Activated CD8-positive, alpha-beta memory T cell treated with anti-CD3 and anti-CD28 coated beads for 4 hours (primary cell): ENCODE data around the gene BRSK2.
"Not testable (repeated sequence)": the region's sequence is repeated elsewhere in the genome, so short reads cannot be mapped to it uniquely, and the experiment has no call there.

Experiments
- DNase-seq, 2 donors: peaks; one replicate each; pipeline ENCODE4 v3.0.0-alpha.2; 2020; ENCODE audit warnings: low read depth in 2 of 2

Gene BRSK2

GRCh38 chr11:1409852-1410125 lies 20.1 kb downstream of the BRSK2 start:
- not testable (repeated sequence) for DNase-seq

GRCh38 chr11:1410366-1411291 lies 20.9 kb downstream of the BRSK2 start:
- DNase-seq, result no peak

- DNase-seq, result no peak
Observed at GRCh38 chr11:1411301-1411700, 21.6 kb downstream of the BRSK2 start.

- not testable (repeated sequence) for DNase-seq
Observed at GRCh38 chr11:1411739-1412138, 22.0 kb downstream of the BRSK2 start.

DNA sequence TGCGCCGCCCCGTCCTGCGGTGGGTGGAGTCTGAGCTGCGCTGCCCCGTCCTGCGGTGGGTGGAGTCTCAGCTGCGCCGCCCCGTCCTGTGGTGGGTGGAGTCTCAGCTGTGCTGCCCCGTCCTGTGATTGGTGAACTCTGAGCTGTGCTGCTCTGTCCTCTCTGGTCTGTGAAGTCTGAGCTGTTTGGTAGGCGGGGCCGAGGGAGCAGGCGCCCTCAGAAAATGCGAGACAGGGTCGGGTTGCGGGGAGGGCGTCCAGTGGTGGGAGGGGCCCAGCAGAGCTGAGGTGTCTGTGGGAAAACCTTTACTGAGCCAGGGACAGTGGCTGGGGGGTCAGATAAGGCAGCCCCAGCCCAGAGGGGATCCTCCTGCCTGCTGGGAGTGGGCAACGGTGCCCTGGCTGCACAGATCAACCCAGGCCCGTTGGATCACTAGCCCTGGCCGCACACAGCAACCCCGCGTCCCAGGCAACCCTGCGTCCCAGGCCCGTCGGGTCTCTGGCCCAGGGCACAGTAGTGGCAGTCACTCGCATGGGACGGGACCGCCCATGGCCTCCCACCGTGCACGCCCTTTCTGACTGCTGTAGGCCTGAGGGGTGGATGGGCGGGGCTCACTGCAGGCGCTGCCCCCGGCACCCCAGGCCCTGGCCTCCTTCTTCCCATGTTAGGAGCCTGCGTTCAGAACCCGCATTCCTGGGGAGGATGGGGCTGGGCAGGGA lies 22.8 kb downstream of the BRSK2 start:
- DNase-seq, result no peak

DNA sequence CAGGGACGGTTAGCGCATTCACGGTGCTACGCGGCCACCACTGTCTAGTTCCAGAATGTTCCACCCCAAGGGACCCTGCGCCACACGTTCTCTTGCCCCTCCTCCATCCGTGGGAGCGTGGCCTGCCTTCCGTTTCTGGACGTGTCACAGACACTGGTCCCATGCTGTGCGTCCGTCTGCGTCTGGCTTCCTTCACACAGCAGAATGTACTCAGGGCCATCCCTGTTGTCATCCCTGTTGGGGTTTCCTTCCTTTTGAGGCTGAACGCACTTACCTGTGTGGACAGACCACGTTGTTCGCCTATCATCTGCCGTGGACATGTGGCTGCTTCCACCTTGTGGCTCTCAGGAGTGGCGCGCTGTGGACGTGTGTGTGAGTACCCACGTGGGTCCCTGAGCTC lies 24.9 kb downstream of the BRSK2 start:
- no peak for DNase-seq

GRCh38 chr11:1415631-1416030 lies 25.9 kb downstream of the BRSK2 start:
- no peak for DNase-seq

DNA sequence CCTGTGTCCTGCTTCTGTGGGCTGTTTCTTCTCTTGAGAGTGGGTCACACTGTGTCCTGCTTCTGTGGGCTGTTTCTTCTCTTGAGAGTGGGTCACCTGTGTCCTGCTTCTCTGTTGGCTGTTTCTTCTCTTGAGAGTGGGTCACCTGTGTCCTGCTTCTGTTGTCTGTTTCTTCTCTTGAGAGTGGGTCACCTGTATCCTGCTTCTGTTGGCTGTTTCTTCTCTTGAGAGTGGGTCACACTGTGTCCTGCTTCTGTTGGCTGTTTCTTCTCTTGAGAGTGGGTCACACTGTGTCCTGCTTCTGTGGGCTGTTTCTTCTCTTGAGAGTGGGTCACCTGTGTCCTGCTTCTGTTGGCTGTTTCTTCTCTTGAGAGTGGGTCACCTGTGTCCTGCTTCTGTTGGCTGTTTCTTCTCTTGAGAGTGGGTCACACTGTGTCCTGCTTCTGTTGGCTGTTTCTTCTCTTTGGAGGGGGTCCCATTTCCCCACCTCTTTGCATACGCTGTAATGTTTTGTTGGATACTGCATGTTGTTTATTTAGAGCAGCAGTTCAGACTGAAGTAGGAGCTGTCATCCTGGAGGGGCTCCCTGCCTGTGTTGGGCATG lies 28.6 kb downstream of the BRSK2 start:
- not testable (repeated sequence) for DNase-seq

DNA sequence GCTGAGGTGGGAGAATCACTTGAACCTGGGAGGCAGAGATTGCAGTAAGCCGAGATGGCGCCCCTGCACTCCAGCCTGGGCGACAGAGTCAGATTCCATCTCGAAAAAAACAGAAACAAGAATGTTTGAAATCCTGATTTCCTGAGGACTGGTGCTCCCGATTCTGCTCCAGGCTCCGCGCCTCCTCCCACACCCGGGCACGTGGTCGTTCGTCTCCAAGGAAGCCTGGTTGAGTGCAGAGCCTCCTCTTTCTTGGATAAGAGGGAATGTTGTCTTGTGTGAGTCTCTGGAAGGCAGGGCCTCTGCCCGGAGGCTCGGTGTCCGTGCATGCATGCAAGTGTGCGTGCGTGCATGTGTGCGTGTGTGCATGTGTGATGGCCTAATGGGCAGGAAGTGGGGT lies 30.1 kb downstream of the BRSK2 start:
- DNase-seq, result no peak

GRCh38 chr11:1421291-1421690 lies 31.6 kb downstream of the BRSK2 start:
- DNase-seq, result no peak

DNA sequence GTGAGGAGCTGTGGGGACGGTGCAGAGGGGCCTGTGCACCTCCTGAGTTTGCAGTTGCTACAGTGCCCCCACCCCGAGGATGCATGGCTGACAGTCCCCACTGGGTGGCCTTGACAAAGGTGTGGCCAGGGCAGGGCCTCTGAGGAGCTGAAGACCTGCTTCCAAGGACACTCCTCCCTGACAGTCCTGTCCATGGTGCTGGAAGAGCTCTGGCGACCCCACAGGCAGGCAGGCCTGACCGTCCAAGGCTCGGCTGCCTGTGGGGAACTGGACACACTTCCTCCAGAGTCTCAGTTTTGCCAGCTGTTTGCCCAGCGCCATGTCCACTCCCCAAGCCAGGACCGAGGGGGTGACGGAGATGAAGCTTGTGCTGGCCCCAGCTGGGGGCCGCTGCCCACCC lies 32.7 kb downstream of the BRSK2 start:
- no peak for DNase-seq

- DNase-seq, result no peak
Observed at GRCh38 chr11:1422981-1423380, 33.2 kb downstream of the BRSK2 start.

- DNase-seq, result not testable (repeated sequence)
Observed at GRCh38 chr11:1423406-1423805, 33.7 kb downstream of the BRSK2 start.

- DNase-seq, result no peak
Observed at GRCh38 chr11:1425006-1425405, 35.3 kb downstream of the BRSK2 start.

DNA sequence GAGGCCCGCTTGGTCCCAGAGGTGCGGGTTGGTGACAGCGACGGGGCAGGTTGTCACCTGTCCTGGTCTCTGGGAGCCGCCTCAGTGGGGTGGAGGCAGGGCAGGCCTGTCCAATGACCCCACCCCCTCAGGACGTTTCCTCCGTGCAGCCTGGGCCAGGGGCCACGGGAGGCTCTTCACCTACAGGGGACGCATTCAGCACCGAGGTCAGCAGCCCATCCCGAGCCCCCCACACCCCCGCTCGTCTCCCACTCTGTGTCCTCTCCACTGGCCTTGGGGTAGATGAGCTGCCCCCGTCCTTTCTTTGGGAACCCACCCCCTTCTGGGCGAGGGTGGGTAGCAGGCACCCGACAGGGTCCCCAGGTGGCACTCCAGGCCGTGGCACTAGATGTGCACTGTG lies 35.7 kb downstream of the BRSK2 start:
- no peak for DNase-seq

- no peak for DNase-seq
Observed at GRCh38 chr11:1428762-1429316, 39.1 kb downstream of the BRSK2 start.

DNA sequence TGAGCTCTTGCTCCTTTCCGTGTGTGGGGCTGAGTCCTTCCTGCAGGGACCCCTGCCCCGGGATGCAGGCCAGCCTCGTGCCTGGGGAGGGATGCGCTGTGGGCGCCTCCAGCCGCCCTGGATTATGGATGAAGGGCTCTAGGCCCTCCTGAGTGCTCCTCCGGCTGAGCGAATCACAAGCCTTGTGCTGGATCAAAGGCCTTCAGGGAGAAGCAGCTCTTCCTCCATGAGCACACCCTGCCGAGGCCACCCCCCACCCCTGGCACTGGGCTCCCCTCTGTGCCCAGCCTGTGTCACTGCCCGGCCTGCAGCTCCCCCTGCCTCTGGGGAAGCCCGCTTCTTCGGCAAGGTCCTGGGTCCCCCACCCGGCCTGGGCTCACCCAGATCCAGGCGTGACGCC lies 43.8 kb downstream of the BRSK2 start:
- no peak for DNase-seq

DNA sequence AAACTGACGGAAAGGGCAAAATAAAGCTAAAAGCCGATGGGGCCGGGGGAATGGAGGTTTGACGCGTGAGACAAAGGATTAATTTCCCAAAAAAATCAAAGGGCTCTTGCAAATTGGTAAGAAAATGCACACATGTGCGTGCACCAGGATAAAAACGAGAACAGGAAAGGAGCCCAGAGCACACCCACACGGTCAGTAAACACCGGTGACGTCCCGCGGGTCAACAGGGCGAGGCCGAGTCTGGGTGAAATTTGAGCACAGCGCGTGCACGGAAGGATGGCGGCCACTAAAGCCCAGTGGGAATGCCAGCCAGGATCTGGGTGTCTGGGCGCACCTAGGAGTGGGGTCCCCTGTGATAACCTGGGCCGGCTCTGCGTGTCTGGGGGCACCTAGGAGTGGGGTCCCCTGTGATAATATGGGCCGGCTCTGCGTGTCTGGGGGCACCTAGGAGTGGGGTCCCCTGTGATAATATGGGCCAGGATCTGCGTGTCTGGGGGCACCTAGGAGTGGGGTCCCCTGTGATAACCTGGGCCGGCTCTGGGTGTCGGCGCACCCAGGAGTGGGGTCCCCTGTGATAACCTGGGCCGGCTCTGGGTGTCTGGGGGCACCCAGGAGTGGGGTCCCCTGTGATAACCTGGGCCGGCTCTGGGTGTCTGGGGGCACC lies 44.4 kb downstream of the BRSK2 start:
- no peak for DNase-seq

DNA sequence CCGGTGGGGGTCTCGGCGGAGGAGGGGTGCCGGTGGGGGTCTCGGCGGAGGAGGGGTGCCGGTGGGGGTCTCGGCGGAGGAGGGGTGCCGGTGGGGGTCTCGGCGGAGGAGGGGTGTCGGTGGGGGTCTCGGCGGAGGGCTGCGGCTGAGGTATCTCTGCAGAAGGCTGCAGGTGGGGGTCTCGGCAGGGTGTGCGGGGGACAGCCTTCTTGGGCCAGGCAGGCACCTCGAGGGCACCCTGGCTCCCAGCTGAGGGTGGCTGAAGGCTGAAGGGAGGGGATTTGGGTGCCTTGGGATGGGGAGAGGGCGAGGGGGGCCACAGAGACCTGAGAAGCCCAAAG lies 45.7 kb downstream of the BRSK2 start:
- not testable (repeated sequence) for DNase-seq

DNA sequence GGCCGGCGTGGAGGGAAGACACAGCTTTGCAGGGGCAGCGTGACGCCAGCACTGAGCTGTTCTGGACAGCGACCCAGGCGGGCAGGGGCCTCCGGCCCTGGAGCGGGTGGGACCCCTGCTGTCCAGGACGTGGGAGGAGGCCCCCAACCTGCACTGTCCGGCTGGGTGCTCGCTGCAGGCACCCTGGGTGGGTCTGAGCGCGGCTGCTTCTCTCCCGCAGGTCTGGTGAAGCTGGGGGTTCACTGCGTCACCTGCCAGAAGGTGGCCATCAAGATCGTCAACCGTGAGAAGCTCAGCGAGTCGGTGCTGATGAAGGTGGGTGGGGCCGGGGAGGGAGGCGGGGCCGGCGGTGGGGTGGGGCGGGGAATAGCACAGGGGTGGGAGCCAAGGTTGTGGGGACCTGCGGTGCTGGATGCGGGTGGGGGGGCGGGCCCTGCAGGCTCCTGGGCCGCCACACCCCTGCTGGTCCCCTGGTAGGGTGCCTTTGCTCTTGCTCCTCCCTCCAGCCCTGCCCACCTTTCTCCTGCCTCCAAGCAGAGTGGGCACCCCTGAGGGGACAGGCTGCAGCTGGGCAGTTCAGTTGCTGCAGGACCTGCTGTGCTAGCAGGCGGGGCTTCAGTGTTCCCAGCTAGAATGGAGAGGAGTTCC lies 46.2 kb downstream of the BRSK2 start:
- DNase-seq, result no peak

DNA sequence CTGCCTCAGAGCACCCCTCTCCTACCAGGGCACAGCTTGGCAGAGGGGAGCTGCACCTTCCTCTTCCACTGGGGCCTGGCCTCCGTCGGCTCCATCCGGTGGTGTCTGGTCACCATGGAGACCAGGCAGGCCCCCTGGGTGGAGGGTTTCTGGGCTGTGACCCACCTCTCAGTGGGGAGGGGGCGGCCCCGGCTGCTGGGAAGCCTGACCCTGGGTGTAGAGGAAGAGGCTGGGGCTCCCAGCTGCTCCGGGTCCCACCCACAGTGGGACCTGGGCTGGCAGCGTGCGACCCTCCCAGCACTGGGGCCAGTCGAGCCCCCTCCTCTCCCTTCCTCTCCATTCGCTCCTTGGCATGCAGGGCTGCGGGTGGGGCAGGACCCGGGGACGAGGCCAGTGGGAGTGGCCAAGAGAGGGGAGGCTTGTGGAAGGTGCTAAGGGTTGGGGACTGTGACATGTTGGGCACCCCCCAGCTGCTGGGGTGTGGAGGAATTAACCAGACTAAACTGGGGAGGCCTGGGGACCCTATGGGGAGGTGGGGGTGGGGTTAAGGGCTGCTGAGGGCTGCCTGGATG lies 46.8 kb downstream of the BRSK2 start:
- no peak for DNase-seq
